Activated effector memory CD4-positive, alpha-beta T cell treated with anti-CD3 and anti-CD28 coated beads, Interleukin-2, amount 50 U/mL, for 16 hours (primary cell): Measurements from ENCODE around the gene TJP1.
"Not testable (repeated sequence)": the region's sequence is repeated elsewhere in the genome, so short reads cannot be mapped to it uniquely, and the experiment has no call there.

ENCODE experiments used
- DNase-seq: peaks from one replicate; pipeline ENCODE4 v3.0.0-alpha.2; 2020

TJP1 gene

GRCh38 chr15:29749365-29750086, 72.7 kb downstream of the TJP1 start:
- DNase-seq, result no peak

DNA sequence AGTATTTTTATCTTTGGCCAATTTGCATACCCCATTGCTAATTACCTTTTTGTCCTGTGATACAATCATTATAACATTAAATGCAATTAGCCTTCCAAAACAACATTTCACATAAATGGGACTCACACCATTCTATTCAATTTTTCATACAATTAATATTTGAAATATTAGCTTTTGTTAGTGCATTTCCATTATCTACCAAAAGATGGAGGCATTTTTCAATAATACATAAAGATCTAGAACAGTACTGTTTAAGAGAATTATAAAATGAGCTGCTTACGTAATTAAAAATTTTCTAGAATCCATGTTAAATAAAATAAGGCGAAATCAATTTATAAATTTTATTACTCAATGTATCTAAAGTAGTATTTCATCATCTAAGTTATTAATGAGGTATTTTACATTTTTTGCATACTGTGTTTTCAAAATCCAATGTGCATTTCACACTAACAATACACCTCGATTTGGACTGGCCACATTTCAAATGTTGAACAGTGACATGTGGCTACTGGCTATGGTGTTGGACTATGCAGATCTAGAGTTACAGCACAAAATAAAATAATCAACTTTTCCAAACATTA, 74.3 kb downstream of the TJP1 start:
- DNase-seq, result no peak

- DNase-seq, result no peak
Measured at GRCh38 chr15:29743475-29743874, 78.8 kb downstream of the TJP1 start.

DNA sequence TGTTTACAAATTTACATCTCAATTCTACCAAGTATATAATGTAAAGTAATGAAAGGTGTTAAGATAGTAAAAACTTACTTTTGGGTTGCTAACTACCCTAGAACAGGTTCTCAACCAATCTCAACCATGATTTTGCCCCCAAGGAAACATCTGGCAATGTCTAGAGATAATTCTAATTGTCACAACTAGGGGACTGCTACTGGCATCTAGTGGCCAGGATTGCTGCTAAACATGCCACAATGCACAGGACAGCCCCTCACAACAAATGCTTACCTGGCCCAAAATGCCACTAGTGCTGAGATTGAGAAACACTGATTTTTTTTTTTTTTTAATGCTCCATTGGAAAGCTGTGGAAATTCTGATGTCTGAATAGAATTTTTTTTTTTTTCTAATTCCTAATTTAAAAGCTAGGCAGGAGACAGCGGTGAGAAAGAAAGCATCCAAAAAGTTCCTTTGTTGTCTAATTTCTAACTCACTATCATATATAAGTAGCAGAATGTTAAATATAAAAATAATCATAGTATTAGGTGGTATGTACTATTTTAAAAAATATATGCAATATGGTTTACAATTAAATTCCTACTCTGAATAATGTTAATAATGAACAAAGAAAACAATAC, 81.5 kb downstream of the TJP1 start:
- DNase-seq, result no peak

- no peak for DNase-seq
Measured at GRCh38 chr15:29736744-29737020, 85.6 kb downstream of the TJP1 start.

DNA sequence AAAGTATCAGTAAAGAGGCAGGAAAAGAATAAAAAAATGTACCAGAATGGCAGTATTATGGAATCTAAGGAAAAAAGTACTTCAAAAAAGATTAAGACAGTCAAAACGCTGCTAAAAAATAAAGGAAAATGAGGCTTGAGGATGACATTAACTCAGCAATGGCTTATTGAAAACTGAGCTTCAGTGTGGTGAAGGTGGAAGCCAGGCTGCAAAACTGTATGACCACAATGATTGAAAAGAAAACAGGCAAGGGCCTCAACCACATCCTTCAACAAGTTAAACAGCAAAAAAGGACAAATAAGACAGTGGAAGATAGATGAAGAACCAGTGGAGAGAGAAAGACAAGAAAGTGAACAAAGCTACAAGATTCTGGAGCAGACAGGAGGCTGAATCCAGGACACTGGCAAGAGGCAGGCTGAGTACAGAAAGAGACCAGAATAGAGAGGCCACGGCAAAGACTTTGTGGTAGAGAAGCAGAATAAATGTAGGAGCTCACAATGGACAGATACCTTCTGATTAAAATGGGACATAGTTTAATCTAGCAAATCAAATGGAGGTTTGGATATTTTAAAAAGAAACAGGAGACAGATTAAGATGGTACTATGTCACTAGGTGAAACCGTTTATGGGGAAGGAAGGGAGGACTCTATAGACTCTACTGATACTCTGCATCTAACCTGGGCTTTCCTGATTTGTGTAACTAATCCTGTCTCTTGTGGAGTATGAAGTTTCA, 86.1 kb downstream of the TJP1 start:
- no peak for DNase-seq

DNA sequence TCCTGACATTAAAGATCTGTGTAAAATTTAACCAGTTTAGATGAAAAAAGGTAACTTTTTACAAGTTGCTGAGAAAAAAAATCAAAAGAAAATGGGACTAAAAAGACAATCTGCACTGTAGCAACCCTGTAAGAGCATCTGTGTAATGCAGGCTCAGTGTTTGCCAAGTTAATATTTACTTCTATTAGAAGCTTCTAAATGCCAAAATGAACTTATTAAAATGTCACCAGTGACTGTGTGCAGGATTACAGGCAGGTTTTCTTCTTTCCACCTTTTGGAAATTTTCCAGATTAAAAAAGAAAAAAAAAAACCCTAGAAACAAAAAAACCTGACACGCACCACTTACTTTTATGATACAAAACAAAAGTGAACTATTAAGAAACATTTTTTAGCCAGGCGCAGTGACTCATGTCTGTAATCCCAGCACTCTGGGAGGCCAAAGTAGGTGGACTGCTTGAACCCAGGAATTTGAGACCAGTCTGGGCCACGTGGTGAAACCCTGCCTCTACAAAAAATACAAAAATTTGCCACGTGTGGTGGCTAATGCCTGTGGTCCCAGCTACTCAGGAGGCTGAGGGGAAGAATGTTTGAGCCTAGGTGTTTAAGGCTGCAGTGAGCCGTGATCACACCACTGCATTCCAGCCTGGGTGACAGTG, 87.2 kb downstream of the TJP1 start:
- no peak for DNase-seq

- no peak for DNase-seq
Measured at GRCh38 chr15:29731865-29732264, 90.4 kb downstream of the TJP1 start.

GRCh38 chr15:29730471-29730870, 91.8 kb downstream of the TJP1 start:
- not testable (repeated sequence) for DNase-seq

DNA sequence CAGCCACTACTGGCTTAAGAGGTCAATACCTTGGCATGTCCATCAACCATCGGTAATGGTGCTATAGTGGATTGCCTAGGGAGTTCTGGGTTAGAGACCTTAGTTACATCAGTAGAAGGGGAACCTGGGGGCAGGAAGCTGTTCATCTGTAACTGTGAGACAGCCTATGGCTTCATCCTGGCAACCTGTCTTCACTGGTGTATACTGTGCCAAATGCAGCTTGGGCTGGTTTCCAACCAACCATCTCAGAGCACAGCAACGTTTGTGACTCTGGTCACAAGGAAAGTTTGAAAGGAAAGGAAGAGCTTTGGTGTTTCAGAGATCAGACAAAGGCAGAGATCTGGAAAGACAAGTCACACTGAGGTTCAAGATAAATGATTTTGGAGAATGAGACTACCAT, 93.8 kb downstream of the TJP1 start:
- no peak for DNase-seq

DNA sequence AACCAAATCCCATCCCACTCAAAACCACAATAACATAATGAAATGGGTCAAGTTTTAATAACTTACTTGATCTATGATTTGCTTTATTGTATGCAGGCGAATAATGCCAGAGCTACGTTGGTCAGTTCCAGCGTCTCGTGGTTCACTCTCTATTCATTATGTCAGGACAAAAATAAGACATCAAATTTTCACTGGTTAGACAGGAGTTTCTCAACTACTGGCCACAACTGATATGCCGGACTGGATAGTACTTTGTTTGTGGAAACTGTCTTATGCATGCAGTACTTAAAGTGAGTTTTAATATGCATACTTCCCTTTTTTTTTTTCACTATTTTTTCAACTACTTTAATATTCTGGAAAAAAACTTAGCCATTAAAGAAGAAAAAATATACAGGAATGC, 94.4 kb downstream of the TJP1 start:
- no peak for DNase-seq

- no peak for DNase-seq
Measured at GRCh38 chr15:29726553-29726952, 95.7 kb downstream of the TJP1 start.

DNA sequence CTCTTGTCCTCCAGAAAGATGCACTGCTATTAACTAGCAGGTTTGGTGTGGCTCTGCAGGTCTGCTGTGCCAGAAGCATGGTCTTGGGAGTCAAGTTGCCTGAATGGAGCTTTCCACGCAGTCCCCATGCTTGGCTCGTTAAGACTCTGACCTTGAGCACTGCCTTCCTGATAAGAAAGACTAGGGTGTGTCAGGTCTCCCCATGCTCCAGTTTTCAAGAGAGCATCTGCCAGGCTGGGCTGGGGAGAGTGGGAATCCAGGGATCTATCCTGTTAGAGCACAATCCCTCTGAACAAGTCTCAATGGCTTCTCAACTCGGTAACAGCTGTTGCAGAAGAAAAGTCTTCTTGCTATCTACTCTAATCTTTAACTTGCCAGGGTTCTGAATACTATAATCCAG, 98.2 kb downstream of the TJP1 start:
- DNase-seq, result no peak

- no peak for DNase-seq
Measured at GRCh38 chr15:29713784-29714183, 108.5 kb downstream of the TJP1 start.

GRCh38 chr15:29712149-29712885, 110.0 kb downstream of the TJP1 start:
- DNase-seq, result no peak

DNA sequence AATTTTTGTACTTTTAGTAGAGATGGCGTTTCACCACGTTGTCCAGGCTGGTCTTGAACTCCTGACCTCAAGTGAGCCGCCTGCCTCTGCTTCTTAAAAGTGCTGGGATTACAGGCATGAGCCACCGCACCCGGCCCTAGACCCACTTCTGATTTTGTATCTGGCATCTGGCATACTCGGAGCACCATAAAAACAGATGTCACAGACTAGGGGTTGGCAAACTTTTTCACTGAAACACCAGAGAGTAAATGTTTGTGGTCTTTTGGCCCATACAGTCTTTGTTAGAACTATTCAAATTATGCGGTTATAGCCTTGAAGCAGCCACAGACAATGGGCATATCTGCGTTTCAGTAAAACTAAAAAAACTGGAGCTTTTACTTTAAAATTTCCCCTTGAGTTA, 110.7 kb downstream of the TJP1 start:
- DNase-seq, result no peak

GRCh38 chr15:29708519-29708918, 113.7 kb downstream of the TJP1 start:
- DNase-seq, result no peak

DNA sequence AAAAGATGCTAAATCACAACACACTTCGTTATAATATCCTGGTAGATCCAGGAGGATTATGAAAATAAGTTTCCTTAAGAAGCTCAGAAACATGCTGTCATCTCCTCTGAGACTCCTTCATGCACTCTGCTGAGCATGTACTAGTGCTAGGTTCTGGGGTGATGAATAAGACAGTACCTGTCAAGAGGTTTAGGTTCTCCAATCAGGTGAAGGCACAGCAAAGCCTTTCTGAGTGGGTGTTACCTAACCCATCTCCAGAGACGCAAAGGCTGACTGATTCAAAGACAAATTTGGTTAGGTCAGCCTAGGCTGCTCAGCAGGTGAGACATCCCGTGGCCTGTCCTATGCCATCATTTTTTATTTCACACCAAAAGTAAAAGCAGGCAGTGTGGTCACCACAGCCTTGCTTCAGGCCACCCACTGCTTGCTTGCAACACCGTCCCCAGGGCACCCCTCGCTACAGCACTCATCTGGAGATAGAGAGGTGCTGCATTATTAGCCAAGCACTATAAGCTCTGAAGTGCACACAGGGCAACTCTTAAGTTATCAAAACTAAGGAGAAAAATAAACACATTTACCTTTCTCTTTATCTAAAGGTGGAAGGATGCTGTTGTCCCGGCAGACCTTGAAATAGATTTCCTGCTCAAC, 117.2 kb downstream of the TJP1 start:
- DNase-seq, result no peak

GRCh38 chr15:29701151-29701550, 121.1 kb downstream of the TJP1 start:
- no peak for DNase-seq

DNA sequence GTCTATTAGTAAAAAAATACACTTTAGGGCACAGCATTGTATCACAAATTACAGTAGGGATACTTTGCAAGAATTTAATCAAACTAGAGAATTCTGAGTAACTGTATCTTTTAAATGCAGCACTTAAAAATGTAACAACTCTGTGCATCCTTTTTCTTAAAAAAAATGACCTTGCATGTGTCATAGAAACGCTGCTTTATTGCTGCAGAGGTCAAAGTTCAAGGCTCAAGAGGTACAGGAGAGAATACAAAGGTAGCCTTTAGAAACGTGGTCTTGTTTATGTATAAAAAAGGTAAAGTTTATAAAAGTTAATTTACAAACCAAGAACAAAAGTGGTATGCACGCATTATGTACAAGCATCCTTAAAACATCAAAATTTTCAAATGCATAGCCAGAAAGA, 122.0 kb downstream of the TJP1 start:
- DNase-seq, result no peak

DNA sequence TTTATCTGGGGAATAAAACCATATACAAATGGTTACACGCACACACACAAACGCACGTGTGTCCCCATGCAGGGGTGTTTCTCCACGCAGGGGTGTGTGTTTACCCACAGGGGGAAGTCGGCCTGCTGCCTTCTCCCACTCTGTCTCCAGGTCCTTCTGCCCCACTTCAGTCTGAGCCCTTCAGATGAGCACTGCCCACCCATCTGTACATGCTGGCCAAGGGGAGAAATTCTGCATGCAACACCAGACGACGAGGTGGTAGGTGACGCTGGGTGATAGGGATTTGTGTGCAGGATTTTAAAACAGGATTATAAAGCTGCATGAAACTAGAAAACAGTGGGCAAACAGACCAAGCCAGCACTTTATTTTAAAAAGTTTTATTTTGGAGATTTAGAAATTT, 122.5 kb downstream of the TJP1 start:
- no peak for DNase-seq

- DNase-seq, result no peak
Measured at GRCh38 chr15:29698030-29698701, 124.1 kb downstream of the TJP1 start.
